ENCODE results near the gene SLC4A11. TPM values are rescaled to one million over a fixed set of nuclear protein-coding genes. Genes with fewer than 3 reads are reported as not detected.
"Not testable (repeated sequence)": the region's sequence is repeated elsewhere in the genome, so short reads cannot be mapped to it uniquely, and the experiment has no call there.

SLC4A11 gene
- total RNA-seq, 3 donors from 2014 or later = 0.31 to 1.2 (median 1.1) TPM

DNA sequence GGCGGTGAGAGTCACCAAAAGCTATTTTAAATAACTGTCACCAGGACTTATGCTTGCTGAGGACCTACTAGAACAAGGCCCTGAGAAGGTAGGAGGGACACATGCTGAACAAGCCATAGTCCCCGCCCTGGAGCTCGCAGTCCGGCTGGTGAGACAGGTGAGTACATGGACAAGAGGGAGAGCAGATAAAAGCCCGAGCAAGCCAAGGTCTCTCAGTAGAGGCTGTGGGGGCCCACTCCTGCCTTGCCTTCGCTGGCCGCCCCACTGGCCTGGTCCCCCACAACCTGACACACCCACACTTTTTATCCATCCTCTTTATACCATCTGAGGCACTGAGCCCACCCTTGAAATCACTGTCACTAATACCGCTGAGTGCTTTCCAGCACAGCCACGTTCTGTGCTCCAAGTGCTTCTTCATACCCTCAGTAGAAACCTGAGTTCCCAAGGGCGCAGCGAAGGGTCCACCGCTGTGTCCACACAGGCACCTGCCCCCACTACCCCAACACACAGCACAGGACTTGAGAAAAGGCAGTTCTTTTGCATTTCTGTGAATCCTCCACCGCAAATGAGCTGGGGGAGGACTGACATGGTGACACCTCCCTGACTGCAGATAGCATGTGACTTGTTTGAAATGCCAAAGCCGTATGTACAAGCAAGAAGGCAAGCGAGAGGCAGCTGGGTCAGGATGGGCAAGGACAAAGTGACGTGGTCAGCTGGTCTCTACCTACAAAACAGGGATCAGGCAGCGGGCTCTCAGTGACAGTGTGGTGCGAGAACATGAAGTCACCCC, 46.6 kb downstream of the SLC4A11 start:
- no peaks in the 10 kb centered on the region for H3K4me1 ChIP-seq (ENCODE audit: low read depth)
- H3K36me3 ChIP-seq (ENCODE audit: low read depth) = peaks cover 4% of the 10 kb centered on the region
- H3K4me3 ChIP-seq = no peak overlapping the region
- TF ChIP-seq, protein P1, sequence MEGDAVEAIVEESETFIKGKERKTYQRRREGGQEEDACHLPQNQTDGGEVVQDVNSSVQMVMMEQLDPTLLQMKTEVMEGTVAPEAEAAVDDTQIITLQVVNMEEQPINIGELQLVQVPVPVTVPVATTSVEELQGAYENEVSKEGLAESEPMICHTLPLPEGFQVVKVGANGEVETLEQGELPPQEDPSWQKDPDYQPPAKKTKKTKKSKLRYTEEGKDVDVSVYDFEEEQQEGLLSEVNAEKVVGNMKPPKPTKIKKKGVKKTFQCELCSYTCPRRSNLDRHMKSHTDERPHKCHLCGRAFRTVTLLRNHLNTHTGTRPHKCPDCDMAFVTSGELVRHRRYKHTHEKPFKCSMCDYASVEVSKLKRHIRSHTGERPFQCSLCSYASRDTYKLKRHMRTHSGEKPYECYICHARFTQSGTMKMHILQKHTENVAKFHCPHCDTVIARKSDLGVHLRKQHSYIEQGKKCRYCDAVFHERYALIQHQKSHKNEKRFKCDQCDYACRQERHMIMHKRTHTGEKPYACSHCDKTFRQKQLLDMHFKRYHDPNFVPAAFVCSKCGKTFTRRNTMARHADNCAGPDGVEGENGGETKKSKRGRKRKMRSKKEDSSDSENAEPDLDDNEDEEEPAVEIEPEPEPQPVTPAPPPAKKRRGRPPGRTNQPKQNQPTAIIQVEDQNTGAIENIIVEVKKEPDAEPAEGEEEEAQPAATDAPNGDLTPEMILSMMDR (IDR thresholded peaks at IDR 0.05) = no peak
- no peaks in the 10 kb centered on the region for H3K9me3 ChIP-seq
- no peak for ATAC-seq
- intact Hi-C loops (cut with DNase I, micrococcal nuclease) = no loop called here
- DNase-seq = no peak

- TF ChIP-seq, protein P1 (IDR thresholded peaks at IDR 0.05) = no peak
- Histone ChIP-seq H3K9me3 (no peaks in the 10 kb centered on the region), H3K4me1 (ENCODE audit: low read depth) (no peaks in the 10 kb centered on the region), H3K36me3 (ENCODE audit: low read depth) (peaks cover 4% of the 10 kb centered on the region), H3K4me3 (no peak overlapping the region)
- ATAC-seq (no peak), DNase-seq (no peak)
- intact Hi-C loops (cut with DNase I, micrococcal nuclease) = no loop called here
These were observed 48.3 kb downstream of the SLC4A11 start for GRCh38 chr20:3190681-3191111.

DNA sequence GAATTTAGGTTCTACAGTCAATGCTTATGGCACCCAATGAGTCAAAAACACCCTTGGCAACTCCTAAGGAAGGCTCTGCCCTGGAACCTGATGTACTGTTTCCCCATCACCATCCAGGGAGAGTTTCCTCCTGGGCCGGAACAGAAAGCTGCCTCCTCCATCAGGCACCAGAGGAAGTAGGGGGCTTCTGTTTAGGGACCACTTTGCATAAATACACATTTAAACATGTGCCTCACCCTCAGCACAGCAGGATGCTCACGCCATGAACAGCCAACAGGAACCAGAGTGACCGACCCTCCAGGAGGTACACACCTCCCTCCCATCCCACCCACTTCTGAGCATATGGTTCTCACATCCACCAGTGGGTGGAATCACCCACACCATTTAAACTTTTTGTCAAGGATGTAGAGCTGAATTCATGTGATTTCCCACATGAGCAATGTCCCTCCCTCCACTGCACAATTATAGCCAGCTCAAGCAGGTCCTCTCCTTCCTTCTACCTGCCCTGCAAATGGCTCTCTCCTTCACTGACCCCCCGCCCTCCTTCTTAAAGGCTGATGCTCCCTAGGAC, 49.3 kb downstream of the SLC4A11 start:
- no peak overlapping the region for H3K4me3 ChIP-seq
- H3K9me3 ChIP-seq = no peaks in the 10 kb centered on the region
- TF ChIP-seq, protein P1 (IDR thresholded peaks at IDR 0.05) = no peak
- DNase-seq (no peak), ATAC-seq (no peak)
- peaks cover 4% of the 10 kb centered on the region for H3K36me3 ChIP-seq (ENCODE audit: low read depth)
- H3K4me1 ChIP-seq (ENCODE audit: low read depth) = no peaks in the 10 kb centered on the region
- intact Hi-C loops (cut with DNase I, micrococcal nuclease) = no loop called here

DNA sequence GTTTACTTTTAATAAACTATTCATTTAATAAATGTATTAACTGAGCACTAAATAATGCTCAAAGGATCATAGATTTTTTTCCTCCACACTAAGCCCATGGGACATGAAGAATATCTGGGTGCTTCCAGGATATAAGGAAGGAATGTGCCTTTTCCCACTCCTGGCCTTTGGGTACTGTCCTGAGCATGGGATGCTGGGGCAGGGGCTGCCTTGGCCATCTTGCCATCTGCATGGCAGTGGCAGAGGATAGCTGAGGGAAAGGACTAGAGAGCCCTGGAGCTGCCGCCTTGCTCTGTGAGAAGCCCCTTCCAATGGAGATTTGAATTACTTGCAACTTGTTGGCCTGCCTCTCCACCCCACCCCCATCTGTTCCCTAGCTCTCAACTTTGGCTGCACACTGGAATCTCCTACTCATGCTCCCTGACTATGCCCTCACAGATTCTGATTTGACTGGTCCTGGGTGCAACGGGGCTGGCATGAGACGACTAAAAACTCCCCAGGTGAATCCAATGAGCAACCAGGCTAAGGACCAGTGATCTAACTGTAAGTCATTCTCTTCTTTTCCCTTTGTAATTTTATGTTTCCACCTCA, 50.1 kb downstream of the SLC4A11 start:
- H3K9me3 ChIP-seq = no peaks in the 10 kb centered on the region
- H3K4me1 ChIP-seq (ENCODE audit: low read depth) = no peaks in the 10 kb centered on the region
- intact Hi-C loops (cut with DNase I, micrococcal nuclease) = no loop called here
- ATAC-seq = no peak
- H3K36me3 ChIP-seq (ENCODE audit: low read depth) = peaks cover 4% of the 10 kb centered on the region
- H3K4me3 ChIP-seq = no peak overlapping the region
- TF ChIP-seq, protein P1 (IDR thresholded peaks at IDR 0.05) = no peak
- peak in 1 of 3 donors; percentile 12 for DNase-seq

DNA sequence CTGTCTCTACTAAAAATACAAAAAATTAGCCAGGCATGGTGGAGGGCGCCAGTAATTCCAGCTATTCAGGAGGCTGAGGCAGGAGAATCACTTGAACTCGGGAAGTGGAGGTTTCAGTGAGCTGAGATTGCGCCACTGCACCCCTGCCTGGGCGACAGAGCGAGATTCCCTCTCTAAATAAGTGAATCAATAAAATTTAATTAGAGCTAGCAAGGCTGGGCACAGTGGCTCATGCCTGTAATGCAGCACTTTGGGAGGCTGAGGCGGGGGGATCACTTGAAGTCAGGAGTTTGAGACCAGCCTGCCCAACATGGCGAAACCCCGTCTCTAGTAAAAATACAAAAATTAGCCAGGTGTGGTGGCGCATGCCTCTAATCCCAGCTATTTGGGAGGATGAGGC, 51.1 kb downstream of the SLC4A11 start:
- intact Hi-C loops (cut with DNase I, micrococcal nuclease); H3K4me3 ChIP-seq: not testable (repeated sequence)

More for the DNA sequence above, 51.1 kb downstream of the SLC4A11 start:
- not testable (repeated sequence) for ATAC-seq; H3K4me1 ChIP-seq (ENCODE audit: low read depth); H3K9me3 ChIP-seq; H3K36me3 ChIP-seq (ENCODE audit: low read depth)
- peak in 1 of 3 donors; percentile 15 for DNase-seq
